ENCODE data around the gene POR. TPM values are rescaled to one million over a fixed set of nuclear protein-coding genes. Genes with fewer than 3 reads are reported as not detected.
A peak's percentile ranks its signal among the peaks of the same experiment; 100 is the strongest.

The POR gene
- total and polyA plus RNA-seq, 2 of the 13 experiments (the other 11 are each of a cell fraction or from before 2014, with no cell fraction given) = 145 to 266 TPM

DNA sequence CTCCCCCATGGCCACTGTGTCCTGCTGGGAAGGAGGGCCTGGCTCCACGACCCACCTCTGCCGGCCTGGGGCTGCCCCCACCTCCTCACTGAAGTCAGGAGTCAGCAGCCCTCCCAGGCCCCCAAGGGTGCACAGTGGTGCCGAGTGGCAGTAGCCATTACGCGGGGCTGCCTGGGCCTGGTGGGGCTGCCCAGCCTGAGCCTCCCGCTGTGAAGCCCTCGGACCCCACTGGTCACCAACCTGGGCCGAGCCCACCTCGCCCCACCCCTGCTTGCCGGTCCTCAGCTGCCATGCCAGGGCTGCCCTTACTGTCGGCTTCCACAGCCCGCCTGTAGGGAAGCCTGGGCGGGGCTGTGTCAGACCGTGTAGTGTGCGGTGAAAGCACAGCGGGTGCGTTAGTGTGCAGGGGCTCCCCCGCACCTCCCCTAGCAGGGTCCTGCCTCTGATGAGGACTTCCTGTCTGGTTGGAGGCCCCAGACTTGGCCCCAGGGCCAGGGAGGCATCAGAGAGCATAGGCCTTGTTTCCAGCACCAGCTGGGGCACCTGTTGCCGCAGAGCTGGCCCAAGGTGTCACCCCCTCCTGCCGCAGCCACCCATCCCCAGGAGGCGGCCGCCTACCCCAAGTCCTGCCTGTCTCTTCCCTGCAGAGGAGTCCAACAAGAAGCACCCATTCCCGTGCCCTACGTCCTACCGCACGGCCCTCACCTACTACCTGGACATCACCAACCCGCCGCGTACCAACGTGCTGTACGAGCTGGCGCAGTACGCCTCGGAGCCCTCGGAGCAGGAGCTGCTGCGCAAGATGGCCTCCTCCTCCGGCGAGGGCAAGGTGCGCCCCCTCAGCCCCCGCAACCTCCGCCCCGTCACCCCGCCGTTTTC, 69.4 kb downstream of the POR start:
- ChIA-PET CTCF (ENCODE audit: low intra/inter-chr PET ratio, low total read pairs) (no interaction called here), POLR2A (interaction anchor here (1.1 to 1.3 kb wide), 2 partner anchors 9 to 10 kb away, joined by 4 to 6 read pairs; partner anchors contain the start of gene TMEM120A)
- FAIRE-seq = no peak
- Histone ChIP-seq H3K79me2 (ENCODE audit: insufficient read depth, low read length) (no peaks in the 10 kb centered on the region), H3K36me3 (replicated peaks in 1 of 2; ENCODE audit: control insufficient read depth in 1 of 2, insufficient read depth in 2 of 2, low read length in 2 of 2) (peaks cover 53 to 85% of the 10 kb centered on the region in 2 experiments), H3K4me1 (ENCODE audit: insufficient read depth, low read length) (peaks cover 2% of the 10 kb centered on the region), H4K20me1 (ENCODE audit: insufficient read depth, low read length) (peaks cover 4% of the 10 kb centered on the region; the same call in 1 of the 2 replicates), H3K4me3 (replicated peaks in 1 of 3; ENCODE audit: insufficient read depth in 1 of 3, low read depth in 2 of 3, low read length in 3 of 3) (no peak overlapping the region), H3K9ac (ENCODE audit: insufficient read depth, low read depth, low read length) (no peak overlapping the region), H3K4me2 (ENCODE audit: low read depth, low read length) (no peak overlapping the region), H3K27ac (ENCODE audit: extremely low read length, insufficient read depth, low read length) (no peak overlapping the region), H3K9me3 (ENCODE audit: low read length) (no peaks in the 10 kb centered on the region), H2AFZ (ENCODE audit: low read length) (no peak overlapping the region), H3K27me3 (ENCODE audit: control insufficient read depth in 1 of 2, insufficient read depth in 2 of 2, low read length in 2 of 2) (no peaks in the 10 kb centered on the region)
- in situ Hi-C loops (cut with HindIII; ENCODE audit: extremely low pct_ligation_motif_present, low pct_unique_long_range_greater_than_20kb) = no loop called here
- intact Hi-C loops (cut with micrococcal nuclease; ENCODE audit: unreplicated experiment) = no loop called here
- BruUV-seq (replicated peaks) = no TSS peak
- no peak for DNase-seq (ENCODE audit: low spot score)
- ATAC-seq = no peak
- 97% methylated on average over 31 of the region's 44 CpGs for WGBS (ENCODE audit: low lambda C conversion rate)
- TF ChIP-seq FOXA1 (IDR thresholded peaks at IDR 0.05) (no peak), FOXA1 (CRISPR knock-in tag; IDR thresholded peaks at IDR 0.05) (no peak), ZNF235 (CRISPR knock-in tag; IDR thresholded peaks at IDR 0.05; ENCODE audit: borderline replicate concordance) (no peak), TGIF2 (CRISPR knock-in tag; IDR thresholded peaks at IDR 0.05) (no peak), ZNF660 (CRISPR knock-in tag; IDR thresholded peaks at IDR 0.05; ENCODE audit: borderline replicate concordance, low read depth) (no peak), AGO1 (IDR thresholded peaks at IDR 0.05; ENCODE audit: low read depth, low read length, poor library complexity, severe bottlenecking) (peak; percentile 76), SALL2 (CRISPR knock-in tag; IDR thresholded peaks at IDR 0.05) (no peak), ZNF605 (CRISPR knock-in tag; IDR thresholded peaks at IDR 0.05) (no peak), ZSCAN25 (CRISPR knock-in tag; IDR thresholded peaks at IDR 0.05) (0 out of 2 replicates have a peak, but pooled peaks have one; percentile 29), KLF6 (CRISPR knock-in tag; IDR thresholded peaks at IDR 0.05) (no peak), NRL (CRISPR knock-in tag; IDR thresholded peaks at IDR 0.05; ENCODE audit: borderline replicate concordance) (no peak), SIX1 (CRISPR knock-in tag; IDR thresholded peaks at IDR 0.05; ENCODE audit: borderline replicate concordance) (no peak), ZNF878 (CRISPR knock-in tag; IDR thresholded peaks at IDR 0.05) (no peak), HNRNPH1 (optimal IDR thresholded peaks at IDR 0.05; ENCODE audit: low read depth, low read length) (no peak), ASH2L (IDR thresholded peaks at IDR 0.05; ENCODE audit: insufficient read length, low read depth, low read length) (no peak), ZMAT3 (CRISPR knock-in tag; conservative IDR thresholded peaks at IDR 0.05) (no peak), ZNF530 (CRISPR knock-in tag; IDR thresholded peaks at IDR 0.05; ENCODE audit: low read depth) (no peak), PHF8 (CRISPR knock-in tag; IDR thresholded peaks at IDR 0.05) (no peak), ZNF34 (CRISPR knock-in tag; IDR thresholded peaks at IDR 0.05; ENCODE audit: borderline replicate concordance) (no peak), POLR2AphosphoS5 (IDR thresholded peaks at IDR 0.05; ENCODE audit: low read depth, low read length) (peak; percentile 30)
- TF ChIP-seq, protein P1, sequence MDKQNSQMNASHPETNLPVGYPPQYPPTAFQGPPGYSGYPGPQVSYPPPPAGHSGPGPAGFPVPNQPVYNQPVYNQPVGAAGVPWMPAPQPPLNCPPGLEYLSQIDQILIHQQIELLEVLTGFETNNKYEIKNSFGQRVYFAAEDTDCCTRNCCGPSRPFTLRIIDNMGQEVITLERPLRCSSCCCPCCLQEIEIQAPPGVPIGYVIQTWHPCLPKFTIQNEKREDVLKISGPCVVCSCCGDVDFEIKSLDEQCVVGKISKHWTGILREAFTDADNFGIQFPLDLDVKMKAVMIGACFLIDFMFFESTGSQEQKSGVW (CRISPR knock-in tag; IDR thresholded peaks at IDR 0.05; ENCODE audit: borderline replicate concordance) = no peak
- TF ChIP-seq, protein P2, sequence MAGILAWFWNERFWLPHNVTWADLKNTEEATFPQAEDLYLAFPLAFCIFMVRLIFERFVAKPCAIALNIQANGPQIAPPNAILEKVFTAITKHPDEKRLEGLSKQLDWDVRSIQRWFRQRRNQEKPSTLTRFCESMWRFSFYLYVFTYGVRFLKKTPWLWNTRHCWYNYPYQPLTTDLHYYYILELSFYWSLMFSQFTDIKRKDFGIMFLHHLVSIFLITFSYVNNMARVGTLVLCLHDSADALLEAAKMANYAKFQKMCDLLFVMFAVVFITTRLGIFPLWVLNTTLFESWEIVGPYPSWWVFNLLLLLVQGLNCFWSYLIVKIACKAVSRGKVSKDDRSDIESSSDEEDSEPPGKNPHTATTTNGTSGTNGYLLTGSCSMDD (CRISPR knock-in tag; IDR thresholded peaks at IDR 0.05) = no peak
- TF ChIP-seq, protein P3, sequence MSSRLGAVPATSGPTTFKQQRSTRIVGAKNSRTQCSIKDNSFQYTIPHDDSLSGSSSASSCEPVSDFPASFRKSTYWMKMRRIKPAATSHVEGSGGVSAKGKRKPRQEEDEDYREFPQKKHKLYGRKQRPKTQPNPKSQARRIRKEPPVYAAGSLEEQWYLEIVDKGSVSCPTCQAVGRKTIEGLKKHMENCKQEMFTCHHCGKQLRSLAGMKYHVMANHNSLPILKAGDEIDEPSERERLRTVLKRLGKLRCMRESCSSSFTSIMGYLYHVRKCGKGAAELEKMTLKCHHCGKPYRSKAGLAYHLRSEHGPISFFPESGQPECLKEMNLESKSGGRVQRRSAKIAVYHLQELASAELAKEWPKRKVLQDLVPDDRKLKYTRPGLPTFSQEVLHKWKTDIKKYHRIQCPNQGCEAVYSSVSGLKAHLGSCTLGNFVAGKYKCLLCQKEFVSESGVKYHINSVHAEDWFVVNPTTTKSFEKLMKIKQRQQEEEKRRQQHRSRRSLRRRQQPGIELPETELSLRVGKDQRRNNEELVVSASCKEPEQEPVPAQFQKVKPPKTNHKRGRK (CRISPR knock-in tag; IDR thresholded peaks at IDR 0.05) = no peak
